OCI-LY7 (cell line): ENCODE measurements around the gene LHX4. TPM values are rescaled to one million over a fixed set of nuclear protein-coding genes. Genes with fewer than 3 reads are reported as not detected.

ENCODE experiments used
- BruUV-seq: library from RNA; stranded (reverse); fragments of 400-500 nt; replicated peaks from 2 replicates; lab custom pipeline; 2021; lab: Mats Ljungman, UMichigan
- CTCF ChIA-PET: fragments of 300-600 bp; sonication (Branson Sonifier 250); formaldehyde crosslinking; loops from one replicate; lab custom pipeline; 2022; ENCODE audit warnings: antibody characterized with exemption; ENCODE audit not compliant: unreplicated experiment; lab: Charles Lee
- POLR2A ChIA-PET: fragments of 300-600 bp; sonication (Branson Sonifier 250); formaldehyde crosslinking; loops from one replicate; lab custom pipeline; 2022; ENCODE audit warnings: antibody characterized with exemption; lab: Charles Lee
- DNase-seq: peaks from one replicate; pipeline ENCODE4 v3.0.0-alpha.2; 2015; ENCODE audit warnings: low spot score
- H2AFZ ChIP-seq: fragments of 200-600 bp; sonication (generic), shearing (Covaris generic); 2 replicates; pipeline ENCODE4 v1.6.1; 2014; ENCODE audit warnings: mild to moderate bottlenecking, antibody characterized with exemption, low read length, moderate library complexity
- H3K27ac ChIP-seq: fragments of 200-600 bp; sonication (generic); 2 replicates; pipeline ENCODE4 v1.5.1; 2014; ENCODE audit warnings: mixed run types, low read depth, mild to moderate bottlenecking, moderate library complexity, low read length, inconsistent platforms; ENCODE audit not compliant: poor library complexity, severe bottlenecking
- H3K36me3 ChIP-seq: fragments of 200-600 bp; sonication (generic); 2 replicates; pipeline ENCODE4 v1.6.1; 2014; ENCODE audit warnings: mild to moderate bottlenecking, antibody characterized with exemption, low read length, moderate library complexity, mixed read lengths; ENCODE audit not compliant: insufficient read depth
- H3K4me1 ChIP-seq: fragments of 200-600 bp; sonication (generic); 2 replicates; pipeline ENCODE4 v1.5.1; 2014; ENCODE audit warnings: mild to moderate bottlenecking, low read length; ENCODE audit not compliant: insufficient read depth, poor library complexity, severe bottlenecking
- H3K4me2 ChIP-seq: fragments of 200-600 bp; sonication (generic); 2 replicates; pipeline ENCODE4 v1.6.1; 2014; ENCODE audit warnings: mild to moderate bottlenecking, low read length
- H3K4me3 ChIP-seq: fragments of 200-600 bp; sonication (generic); 2 replicates; pipeline ENCODE4 v1.5.1; 2014; ENCODE audit warnings: mild to moderate bottlenecking, low read depth, low read length; ENCODE audit not compliant: poor library complexity, severe bottlenecking
- H3K79me2 ChIP-seq: fragments of 200-600 bp; sonication (generic); 2 replicates; pipeline ENCODE4 v1.6.1; 2016; ENCODE audit warnings: low read depth, mild to moderate bottlenecking, low read length, moderate library complexity, mixed read lengths; ENCODE audit not compliant: insufficient read depth
- H3K9me2 ChIP-seq: fragments of 200-600 bp; sonication (generic); 2 replicates; pipeline ENCODE4 v1.6.1; 2016; ENCODE audit warnings: mild to moderate bottlenecking, low read length, mixed read lengths; ENCODE audit not compliant: insufficient read depth
- H3K9me3 ChIP-seq: fragments of 200-600 bp; sonication (generic); 2 replicates; pipeline ENCODE4 v1.6.1; 2014; ENCODE audit warnings: mild to moderate bottlenecking, mixed run types, low read length, mixed read lengths
- H4K20me1 ChIP-seq: fragments of 200-600 bp; sonication (generic); 2 replicates; pipeline ENCODE4 v1.6.1; 2014; ENCODE audit warnings: mild to moderate bottlenecking, antibody characterized with exemption, low read length, moderate library complexity, mixed read lengths; ENCODE audit not compliant: insufficient read depth
- CTCF ChIP-seq: fragments of 200-600 bp; sonication (generic); conservative IDR thresholded peaks from 2 replicates; pipeline ENCODE4 v1.5.1; 2014; ENCODE audit warnings: mild to moderate bottlenecking, antibody characterized with exemption, low read length, moderate library complexity, mixed read lengths
- EZH2phosphoT487 ChIP-seq: fragments of 200-600 bp; sonication (generic); IDR thresholded peaks from 2 replicates; pipeline ENCODE4 v1.6.1; 2018; ENCODE audit warnings: low read depth, borderline replicate concordance, mild to moderate bottlenecking, mixed run types, antibody characterized with exemption, low read length, moderate library complexity, mixed read lengths
- intact Hi-C: fragments of 100-400 bp; cut with micrococcal nuclease; formaldehyde crosslinking; loops from one replicate; pipeline ENCODE4 v1.10.0; 2022; ENCODE audit not compliant: unreplicated experiment
- total RNA-seq, 2 experiments: library from RNA; depleted of rRNA in 1 of 2; stranded (reverse); fragments of >200 nt in 1 of 2; shearing (Covaris generic) in 1 of 2; gene quantifications; 2 replicates each; pipeline ENCODE4 v1.2.3, GENCODE V29; 2014 to 2022

The LHX4 gene
- total RNA-seq, 2 experiments from 2014 or later = 0.06 TPM; not detected in 1

GRCh38 chr1:180230416-180230790 is 339 bp downstream of the LHX4 start:
- ChIA-PET POLR2A (interaction anchor here (1.2 kb wide), 1 partner anchor 51 kb away, joined by 3 read pairs; no protein-coding TSS in a partner anchor), CTCF (no interaction called here)
- Histone ChIP-seq H3K9me2 (no peaks in the 10 kb centered on the region), H3K9me3 (no peaks in the 10 kb centered on the region), H4K20me1 (no peaks in the 10 kb centered on the region), H3K4me1 (peaks cover 7% of the 10 kb centered on the region), H3K4me3 (peak overlapping the region; percentile 65), H3K4me2 (peak overlapping the region; percentile 85), H2AFZ (no peak overlapping the region), H3K36me3 (no peaks in the 10 kb centered on the region), H3K79me2 (no peaks in the 10 kb centered on the region), H3K27ac (no peak overlapping the region)
- DNase-seq = no peak
- BruUV-seq = no TSS peak
- TF ChIP-seq CTCF = no peak
- TF ChIP-seq EZH2phosphoT487 = no peak
- intact Hi-C loops = no loop called here

GRCh38 chr1:180230791-180231505 is 884 bp downstream of the LHX4 start:
- CTCF ChIA-PET = no interaction called here
- Histone ChIP-seq H3K4me3 (peak overlapping the region; percentile 65), H3K79me2 (no peaks in the 10 kb centered on the region), H2AFZ (no peak overlapping the region), H3K36me3 (no peaks in the 10 kb centered on the region), H4K20me1 (no peaks in the 10 kb centered on the region), H3K4me2 (peak overlapping the region; percentile 85), H3K9me2 (no peaks in the 10 kb centered on the region), H3K27ac (no peak overlapping the region), H3K9me3 (no peaks in the 10 kb centered on the region), H3K4me1 (peaks cover 7% of the 10 kb centered on the region)
- intact Hi-C loops = no loop called here
- POLR2A ChIA-PET = interaction anchor here (1.2 kb wide), 1 partner anchor 51 kb away, joined by 3 read pairs; no protein-coding TSS in a partner anchor
- DNase-seq = no peak
- BruUV-seq = no TSS peak
- no peak for TF ChIP-seq CTCF
- 0 out of 2 replicates have a peak, but pooled peaks have one; percentile 64 for TF ChIP-seq EZH2phosphoT487

DNA sequence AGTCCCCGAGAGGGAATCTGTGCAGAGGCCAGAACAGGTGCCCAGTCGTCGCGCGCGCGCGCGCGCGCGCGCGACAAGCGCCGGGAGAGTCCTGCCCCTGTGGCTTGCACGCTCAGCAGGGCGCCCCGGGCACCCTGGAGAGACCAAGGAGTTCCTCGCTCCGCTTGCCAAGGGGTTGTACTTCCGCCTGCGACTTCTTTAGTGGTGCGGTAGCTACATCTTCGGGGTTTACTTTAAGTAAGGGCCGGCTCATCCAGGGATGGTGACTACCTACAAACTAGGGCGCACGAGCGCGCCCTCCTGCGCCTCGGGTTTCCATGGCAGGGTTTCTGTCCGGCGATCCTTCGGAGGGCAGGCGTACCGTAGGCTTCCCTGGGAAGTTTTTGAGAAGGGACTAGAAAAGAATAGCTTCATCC is 1.4 kb downstream of the LHX4 start:
- DNase-seq = peak; percentile 19
- H3K9me3 ChIP-seq = no peaks in the 10 kb centered on the region
- H2AFZ ChIP-seq = no peak overlapping the region
- H3K27ac ChIP-seq = no peak overlapping the region
- H3K9me2 ChIP-seq = no peaks in the 10 kb centered on the region
- peak overlapping the region; percentile 85 for H3K4me2 ChIP-seq
- H3K4me1 ChIP-seq = peaks cover 7% of the 10 kb centered on the region
- intact Hi-C loops = no loop called here
- TF ChIP-seq CTCF (peak; percentile 32; the same call in 1 of the 2 replicates), EZH2phosphoT487 (no peak)
- no TSS peak for BruUV-seq
- no peaks in the 10 kb centered on the region for H3K79me2 ChIP-seq
- no peaks in the 10 kb centered on the region for H4K20me1 ChIP-seq
- H3K4me3 ChIP-seq = peak overlapping the region; percentile 65
- H3K36me3 ChIP-seq = no peaks in the 10 kb centered on the region
- ChIA-PET CTCF (no interaction called here), POLR2A (no interaction called here)
